WERI-Rb-1 (cell line): ENCODE measurements around the gene FOXK2.

ENCODE experiments used
- DNase-seq: peaks from one replicate; pipeline ENCODE4 v3.0.0-alpha.2; 2020
- H3K27ac ChIP-seq: fragments of 250-450 bp; sonication (Bioruptor Pico); 2 replicates; pipeline ENCODE4 v1.5.1; 2020; ENCODE audit warnings: mild to moderate bottlenecking, moderate library complexity
- H3K27me3 ChIP-seq: fragments of 250-450 bp; sonication (Bioruptor Pico); 2 replicates; pipeline ENCODE4 v1.5.1; 2021; ENCODE audit warnings: mild to moderate bottlenecking, low read depth, moderate library complexity; ENCODE audit not compliant: insufficient read depth, severe bottlenecking
- H3K36me3 ChIP-seq: fragments of 250-450 bp; sonication (Bioruptor Pico); 2 replicates; pipeline ENCODE4 v1.5.1; 2020; ENCODE audit warnings: mild to moderate bottlenecking, moderate library complexity
- H3K4me3 ChIP-seq: 2 replicates; pipeline ENCODE4 v1.5.1; 2011; ENCODE audit warnings: low read depth, mild to moderate bottlenecking, control low read depth, low read length
- H3K9me3 ChIP-seq: fragments of 250-450 bp; sonication (Bioruptor Pico); 2 replicates; pipeline ENCODE4 v1.5.1; 2021; ENCODE audit warnings: mild to moderate bottlenecking, moderate library complexity; ENCODE audit not compliant: severe bottlenecking
- CTCF ChIP-seq: IDR thresholded peaks from 2 replicates; pipeline ENCODE4 v1.5.1; 2011; ENCODE audit warnings: low read depth, mild to moderate bottlenecking, control low read depth, inconsistent platforms, low read length

The FOXK2 gene

GRCh38 chr17:82518826-82519810 is at the start of gene FOXK2:
FOXK2 (plus strand) TSS chr17:82519732; CDS start chr17:82519889, 157 bp downstream.
- Histone ChIP-seq H3K9me3 (peaks cover 17% of the 10 kb centered on the region), H3K27ac (peak within 1 kb of the TSS; percentile 93), H3K27me3 (no peaks in the 10 kb centered on the region), H3K4me3 (peak within 1 kb of the TSS; percentile 82), H3K36me3 (peaks cover 25% of the 10 kb centered on the region)
- DNase-seq = peak; percentile 97
- TF ChIP-seq CTCF = no peak

GRCh38 chr17:82470065-82470464 is 49.5 kb upstream of the FOXK2 start:
- H3K9me3 ChIP-seq = no peaks in the 10 kb centered on the region
- H3K27ac ChIP-seq = no peak overlapping the region
- DNase-seq = no peak
- no peaks in the 10 kb centered on the region for H3K27me3 ChIP-seq
- no peak overlapping the region for H3K4me3 ChIP-seq
- H3K36me3 ChIP-seq = peaks cover 94% of the 10 kb centered on the region
- no peak for TF ChIP-seq CTCF

- no peak overlapping the region for H3K4me3 ChIP-seq
- H3K27ac ChIP-seq = no peak overlapping the region
- H3K9me3 ChIP-seq = no peaks in the 10 kb centered on the region
- no peaks in the 10 kb centered on the region for H3K27me3 ChIP-seq
- H3K36me3 ChIP-seq = peaks cover 94% of the 10 kb centered on the region
- DNase-seq = no peak
- no peak for TF ChIP-seq CTCF
These were observed 45.1 kb upstream of the FOXK2 start for GRCh38 chr17:82474223-82475010.

GRCh38 chr17:82475458-82475857 is 44.1 kb upstream of the FOXK2 start:
- H3K27ac ChIP-seq = no peak overlapping the region
- no peaks in the 10 kb centered on the region for H3K9me3 ChIP-seq
- H3K36me3 ChIP-seq = peaks cover 94% of the 10 kb centered on the region
- H3K27me3 ChIP-seq = no peaks in the 10 kb centered on the region
- no peak for TF ChIP-seq CTCF
- DNase-seq = no peak
- H3K4me3 ChIP-seq = no peak overlapping the region

GRCh38 chr17:82477934-82478333 is 41.6 kb upstream of the FOXK2 start:
- Histone ChIP-seq H3K9me3 (no peaks in the 10 kb centered on the region), H3K4me3 (no peak overlapping the region), H3K27ac (no peak overlapping the region), H3K36me3 (peaks cover 99% of the 10 kb centered on the region), H3K27me3 (no peaks in the 10 kb centered on the region)
- DNase-seq = no peak
- TF ChIP-seq CTCF = no peak
